Mesendoderm (in vitro differentiated cells): Measurements from ENCODE around the gene RPL32.

ENCODE experiments used
- DNase-seq: peaks from one replicate; pipeline ENCODE4 v3.0.0; 2013
- H2AK5ac ChIP-seq: 2 replicates; pipeline ENCODE4 v1.6.1; 2013; ENCODE audit warnings: low read length, inconsistent platforms
- H2BK120ac ChIP-seq: 2 replicates; pipeline ENCODE4 v1.6.1; 2013; ENCODE audit warnings: low read depth, mild to moderate bottlenecking, low read length, moderate library complexity, mixed read lengths
- H2BK15ac ChIP-seq: replicated peaks from 2 replicates; pipeline ENCODE4 v1.6.1; 2013; ENCODE audit warnings: low read depth, mild to moderate bottlenecking, moderate library complexity
- H2BK5ac ChIP-seq: 2 replicates; pipeline ENCODE4 v1.6.1; 2013; ENCODE audit warnings: low read length, inconsistent platforms
- H3K18ac ChIP-seq: 2 replicates; pipeline ENCODE4 v1.6.1; 2013; ENCODE audit warnings: mild to moderate bottlenecking, low read length, mixed read lengths
- H3K23ac ChIP-seq: one replicate; pipeline ENCODE4 v1.6.1; 2013; ENCODE audit warnings: low read length
- H3K27ac ChIP-seq: 2 replicates; pipeline ENCODE4 v1.5.1; 2013; ENCODE audit warnings: low read depth, mild to moderate bottlenecking, inconsistent platforms, low read length, moderate library complexity
- H3K27me3 ChIP-seq: 2 replicates; pipeline ENCODE4 v1.6.1; 2013; ENCODE audit warnings: low read length, control low read depth, mild to moderate bottlenecking, inconsistent platforms; ENCODE audit not compliant: insufficient read depth, poor library complexity
- H3K36me3 ChIP-seq: 2 replicates; pipeline ENCODE4 v1.6.1; 2013; ENCODE audit warnings: low read length, inconsistent platforms; ENCODE audit not compliant: control insufficient read depth, insufficient read depth
- H3K4ac ChIP-seq: one replicate; pipeline ENCODE4 v1.6.1; 2013; ENCODE audit warnings: low read depth, mild to moderate bottlenecking, low read length, moderate library complexity
- H3K4me1 ChIP-seq: 2 replicates; pipeline ENCODE4 v1.6.1; 2013; ENCODE audit warnings: low read depth, low read length, inconsistent platforms; ENCODE audit not compliant: control insufficient read depth
- H3K4me2 ChIP-seq: 2 replicates; pipeline ENCODE4 v1.6.1; 2013; ENCODE audit warnings: low read length
- H3K4me3 ChIP-seq: 2 replicates; pipeline ENCODE4 v1.5.1; 2013; ENCODE audit warnings: mild to moderate bottlenecking, low read length
- H3K56ac ChIP-seq: one replicate; pipeline ENCODE4 v1.6.1; 2013; ENCODE audit warnings: low read length
- H3K79me1 ChIP-seq: 2 replicates; pipeline ENCODE4 v1.6.1; 2013; ENCODE audit warnings: low read length, inconsistent platforms
- H3K79me2 ChIP-seq: 2 replicates; pipeline ENCODE4 v1.6.1; 2013; ENCODE audit warnings: mild to moderate bottlenecking, low read length; ENCODE audit not compliant: control insufficient read depth, insufficient read depth
- H3K9ac ChIP-seq: 2 replicates; pipeline ENCODE4 v1.6.1; 2013; ENCODE audit warnings: low read length, inconsistent platforms
- H4K5ac ChIP-seq: one replicate; pipeline ENCODE4 v1.6.1; 2013; ENCODE audit warnings: low read length
- H4K8ac ChIP-seq: one replicate; pipeline ENCODE4 v1.6.1; 2013; ENCODE audit warnings: low read depth, mild to moderate bottlenecking, control low read depth, low read length, moderate library complexity
- WGBS: extraction: QIAGEN DNeasy Blood & Tissue Kit; methylation state at CpG from one replicate; pipeline ENCODE4 v1.1.7; 2013; ENCODE audit warnings: low lambda C conversion rate, missing lambda C conversion rate; ENCODE audit not compliant: insufficient coverage; ENCODE audit errors: extremely low coverage; 5-methylcytosine and 5-hydroxymethylcytosine counted together

The RPL32 gene

DNA sequence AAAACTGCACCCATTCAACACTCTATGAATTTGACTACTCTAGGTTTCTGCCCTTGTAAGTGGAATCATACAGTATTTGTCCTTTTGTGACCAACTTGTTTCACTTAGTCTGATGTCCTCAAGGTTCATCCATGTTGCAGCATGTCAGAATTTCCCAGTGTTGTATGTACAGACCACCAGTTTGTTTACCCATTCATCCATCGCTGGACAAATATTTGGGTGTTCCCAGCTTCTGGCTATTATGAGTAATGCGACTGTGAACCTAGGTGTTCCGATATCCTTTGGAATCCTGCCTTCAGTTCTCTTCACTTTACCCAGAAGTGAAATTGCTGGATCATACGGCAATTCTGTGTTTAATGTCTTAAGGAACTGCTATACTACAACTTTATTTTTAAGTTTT lies 12.6 kb downstream of the RPL32 start:
- H3K4me2 ChIP-seq: no peak overlapping the region
- H3K4ac ChIP-seq: no peak overlapping the region
- no peak overlapping the region for H3K23ac ChIP-seq
- no peak overlapping the region for H4K8ac ChIP-seq
- no peak overlapping the region for H2BK15ac ChIP-seq
- H3K9ac ChIP-seq: no peak overlapping the region
- H3K79me2 ChIP-seq: no peaks in the 10 kb centered on the region
- no peak overlapping the region for H4K5ac ChIP-seq
- H3K27me3 ChIP-seq: no peaks in the 10 kb centered on the region
- peaks cover 5% of the 10 kb centered on the region for H3K36me3 ChIP-seq
- no peaks in the 10 kb centered on the region for H3K79me1 ChIP-seq
- no peak overlapping the region for H2BK5ac ChIP-seq
- H3K4me3 ChIP-seq: no peak overlapping the region
- no CpG with 5 or more reads among the region's 4 CpGs for WGBS
- DNase-seq: no peak
- H3K56ac ChIP-seq: no peak overlapping the region
- no peak overlapping the region for H2AK5ac ChIP-seq
- no peaks in the 10 kb centered on the region for H3K4me1 ChIP-seq
- H3K18ac ChIP-seq: no peak overlapping the region
- H2BK120ac ChIP-seq: no peak overlapping the region
- H3K27ac ChIP-seq: no peak overlapping the region

- H3K27me3 ChIP-seq: no peaks in the 10 kb centered on the region
- no peaks in the 10 kb centered on the region for H3K79me2 ChIP-seq
- no peak overlapping the region for H3K56ac ChIP-seq
- no peak overlapping the region for H2BK120ac ChIP-seq
- no peak overlapping the region for H3K27ac ChIP-seq
- no peaks in the 10 kb centered on the region for H3K36me3 ChIP-seq
- DNase-seq: no peak
- H3K79me1 ChIP-seq: no peaks in the 10 kb centered on the region
- no peak overlapping the region for H4K8ac ChIP-seq
- no peak overlapping the region for H4K5ac ChIP-seq
- no peak overlapping the region for H2BK5ac ChIP-seq
- no peak overlapping the region for H2AK5ac ChIP-seq
- H3K9ac ChIP-seq: no peak overlapping the region
- no peak overlapping the region for H2BK15ac ChIP-seq
- H3K4me3 ChIP-seq: no peak overlapping the region
- no peaks in the 10 kb centered on the region for H3K4me1 ChIP-seq
- H3K23ac ChIP-seq: no peak overlapping the region
- WGBS: no CpG with 5 or more reads among the region's 8 CpGs
- no peak overlapping the region for H3K18ac ChIP-seq
- H3K4ac ChIP-seq: no peak overlapping the region
- H3K4me2 ChIP-seq: no peak overlapping the region
These were observed 16.2 kb downstream of the RPL32 start for GRCh38 chr3:12825156-12825555.

DNA sequence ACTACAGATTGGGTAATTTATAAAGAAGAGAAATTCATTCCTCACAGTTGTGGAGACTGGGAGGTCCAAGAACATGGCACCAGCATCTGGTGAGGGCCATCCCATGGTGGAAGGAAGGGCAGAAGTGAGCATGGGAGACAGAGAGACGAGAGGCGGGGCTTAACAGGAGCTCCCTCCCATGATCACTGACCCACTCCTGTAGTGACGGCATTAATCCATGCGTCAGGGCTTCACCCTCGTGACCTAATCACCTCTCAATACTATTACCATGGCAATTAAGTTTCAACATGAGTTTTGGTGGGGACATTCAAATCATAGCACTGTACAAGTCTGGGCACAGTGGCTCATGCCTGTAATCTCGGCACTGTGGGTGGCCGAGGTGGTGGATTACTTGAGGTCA lies 17.1 kb downstream of the RPL32 start:
- no peak overlapping the region for H3K9ac ChIP-seq
- no peak for DNase-seq
- no peak overlapping the region for H2BK5ac ChIP-seq
- H3K79me1 ChIP-seq: no peaks in the 10 kb centered on the region
- no peak overlapping the region for H3K27ac ChIP-seq
- no peak overlapping the region for H2BK15ac ChIP-seq
- H4K8ac ChIP-seq: no peak overlapping the region
- H3K4ac ChIP-seq: no peak overlapping the region
- no peaks in the 10 kb centered on the region for H3K79me2 ChIP-seq
- H3K18ac ChIP-seq: no peak overlapping the region
- H3K4me3 ChIP-seq: no peak overlapping the region
- no peaks in the 10 kb centered on the region for H3K36me3 ChIP-seq
- H3K56ac ChIP-seq: no peak overlapping the region
- H3K23ac ChIP-seq: no peak overlapping the region
- no peak overlapping the region for H2BK120ac ChIP-seq
- H2AK5ac ChIP-seq: no peak overlapping the region
- H4K5ac ChIP-seq: no peak overlapping the region
- no peaks in the 10 kb centered on the region for H3K27me3 ChIP-seq
- no peaks in the 10 kb centered on the region for H3K4me1 ChIP-seq
- H3K4me2 ChIP-seq: no peak overlapping the region
- no CpG with 5 or more reads among the region's 7 CpGs for WGBS

DNA sequence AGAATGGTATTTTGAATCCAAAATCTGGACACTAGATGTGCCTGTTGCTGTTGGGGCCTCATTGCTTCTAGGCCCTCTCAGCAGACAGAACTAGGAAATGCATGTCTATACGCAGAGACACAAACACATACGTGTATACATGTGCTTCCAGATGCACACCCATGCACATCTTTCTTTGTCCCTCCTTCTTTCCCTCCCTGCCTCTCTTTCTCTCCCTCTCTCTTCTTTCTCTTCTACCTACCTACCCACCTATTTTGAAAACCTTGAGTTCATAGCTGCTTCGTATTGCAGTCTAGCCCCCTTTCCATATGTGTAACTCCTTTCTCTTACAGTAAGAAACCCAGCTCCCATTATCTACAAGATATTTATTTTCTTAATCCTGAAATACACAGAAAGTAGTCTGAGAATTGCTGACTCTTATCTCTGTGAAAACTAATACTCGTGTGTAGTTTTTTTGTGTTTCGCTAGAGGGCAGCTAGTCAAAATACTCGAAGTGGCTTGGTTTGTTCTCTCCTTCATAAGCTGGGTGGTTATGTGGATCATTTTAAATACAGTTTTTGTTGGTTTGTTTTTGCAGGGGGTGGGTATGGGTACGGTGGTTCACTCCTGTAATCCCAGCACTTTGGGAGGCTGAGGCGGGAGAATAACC lies 18.5 kb downstream of the RPL32 start:
- no peak overlapping the region for H3K23ac ChIP-seq
- H3K4ac ChIP-seq: no peak overlapping the region
- DNase-seq: peak; percentile 51
- H4K8ac ChIP-seq: no peak overlapping the region
- no peaks in the 10 kb centered on the region for H3K36me3 ChIP-seq
- no peaks in the 10 kb centered on the region for H3K27me3 ChIP-seq
- no peak overlapping the region for H2BK5ac ChIP-seq
- no peak overlapping the region for H2AK5ac ChIP-seq
- H4K5ac ChIP-seq: no peak overlapping the region
- no peak overlapping the region for H3K27ac ChIP-seq
- H3K9ac ChIP-seq: no peak overlapping the region
- no peaks in the 10 kb centered on the region for H3K79me2 ChIP-seq
- no peaks in the 10 kb centered on the region for H3K4me1 ChIP-seq
- no peak overlapping the region for H3K18ac ChIP-seq
- H3K56ac ChIP-seq: no peak overlapping the region
- no peak overlapping the region for H3K4me2 ChIP-seq
- no peak overlapping the region for H2BK120ac ChIP-seq
- H3K79me1 ChIP-seq: no peaks in the 10 kb centered on the region
- H3K4me3 ChIP-seq: no peak overlapping the region
- no CpG with 5 or more reads among the region's 8 CpGs for WGBS
- H2BK15ac ChIP-seq: no peak overlapping the region

GRCh38 chr3:12818773-12819172 lies 22.6 kb downstream of the RPL32 start:
- Histone ChIP-seq H3K4ac (no peak overlapping the region), H2AK5ac (no peak overlapping the region), H3K79me1 (no peaks in the 10 kb centered on the region), H2BK15ac (no peak overlapping the region), H3K4me3 (no peak overlapping the region), H3K4me2 (no peak overlapping the region), H3K56ac (no peak overlapping the region), H3K79me2 (no peaks in the 10 kb centered on the region), H3K36me3 (no peaks in the 10 kb centered on the region), H4K8ac (no peak overlapping the region), H2BK120ac (no peak overlapping the region), H3K18ac (no peak overlapping the region), H3K23ac (no peak overlapping the region), H3K4me1 (no peaks in the 10 kb centered on the region), H2BK5ac (no peak overlapping the region), H3K9ac (no peak overlapping the region), H4K5ac (no peak overlapping the region), H3K27ac (no peak overlapping the region), H3K27me3 (no peaks in the 10 kb centered on the region)
- no peak for DNase-seq
- no CpG with 5 or more reads among the region's 5 CpGs for WGBS

- no peaks in the 10 kb centered on the region for H3K36me3 ChIP-seq
- H3K23ac ChIP-seq: no peak overlapping the region
- no peaks in the 10 kb centered on the region for H3K4me1 ChIP-seq
- no peak overlapping the region for H3K9ac ChIP-seq
- no peak overlapping the region for H4K8ac ChIP-seq
- H3K4me2 ChIP-seq: no peak overlapping the region
- no peak for DNase-seq
- no peak overlapping the region for H2AK5ac ChIP-seq
- H3K4ac ChIP-seq: no peak overlapping the region
- no peak overlapping the region for H3K4me3 ChIP-seq
- H3K27me3 ChIP-seq: no peaks in the 10 kb centered on the region
- H3K79me1 ChIP-seq: no peaks in the 10 kb centered on the region
- WGBS: no CpG with 5 or more reads among the region's 8 CpGs
- H3K18ac ChIP-seq: no peak overlapping the region
- H2BK120ac ChIP-seq: no peak overlapping the region
- H4K5ac ChIP-seq: no peak overlapping the region
- H2BK15ac ChIP-seq: no peak overlapping the region
- no peak overlapping the region for H3K27ac ChIP-seq
- H2BK5ac ChIP-seq: no peak overlapping the region
- no peaks in the 10 kb centered on the region for H3K79me2 ChIP-seq
- no peak overlapping the region for H3K56ac ChIP-seq
These were observed 23.1 kb downstream of the RPL32 start for GRCh38 chr3:12818273-12818672.
